HepG2 (cell line): ENCODE measurements around the gene CLDN9. TPM values are rescaled to one million over a fixed set of nuclear protein-coding genes. Genes with fewer than 3 reads are reported as not detected.

ENCODE experiments used
- CHD2 ChIP-seq: IDR thresholded peaks from 2 replicates; pipeline ENCODE4 v1.6.1; 2011; ENCODE audit warnings: low read depth, low read length, improper control_type of control experiment
- CREB3 ChIP-seq: sonication (generic); formaldehyde crosslinking; IDR thresholded peaks from 2 replicates; pipeline ENCODE4 v1.5.0; 2020; ENCODE audit warnings: missing genetic modification reagents
- DRAP1 ChIP-seq: IDR thresholded peaks from 2 replicates; pipeline ENCODE4 v1.6.1; 2016; ENCODE audit warnings: missing genetic modification reagents, missing compliant biosample characterization
- GPN1 ChIP-seq: sonication (generic); formaldehyde crosslinking; IDR thresholded peaks from 2 replicates; pipeline ENCODE4 v1.5.1; 2020; ENCODE audit warnings: missing genetic modification reagents, borderline replicate concordance
- HOXA5 ChIP-seq: sonication (generic); formaldehyde crosslinking; IDR thresholded peaks from 2 replicates; pipeline ENCODE4 v1.4.0; 2020; ENCODE audit warnings: missing genetic modification reagents
- KDM6A ChIP-seq: IDR thresholded peaks from 2 replicates; pipeline ENCODE4 v1.6.1; 2016; ENCODE audit warnings: low read depth
- KLF16 ChIP-seq, 2 experiments: sonication (generic) in 1 of 2; formaldehyde crosslinking in 1 of 2; IDR thresholded peaks; 2 replicates each; pipeline versions ENCODE4 v1.6.1 to v1.8.0; 2016 to 2023; ENCODE audit warnings: missing genetic modification reagents in 2 of 2, missing compliant biosample characterization in 1 of 2
- NFAT5 ChIP-seq: sonication (generic); formaldehyde crosslinking; IDR thresholded peaks from 2 replicates; pipeline ENCODE4 v1.4.0; 2020; ENCODE audit warnings: missing genetic modification reagents
- NPAS2 ChIP-seq: sonication (generic); formaldehyde crosslinking; IDR thresholded peaks from 2 replicates; pipeline ENCODE4 v1.8.0; 2022; ENCODE audit warnings: mild to moderate bottlenecking, missing genetic modification reagents, borderline replicate concordance
- NR2F2 ChIP-seq: IDR thresholded peaks from 2 replicates; pipeline ENCODE4 v1.6.1; 2012; ENCODE audit warnings: low read depth, inconsistent platforms, borderline replicate concordance
- NR2F6 ChIP-seq, 2 experiments: IDR thresholded peaks; 2 replicates each; pipeline ENCODE4 v1.6.1; 2016; ENCODE audit warnings: antibody characterized with exemption in 1 of 2, mild to moderate bottlenecking in 1 of 2
- RBAK ChIP-seq: sonication (generic); formaldehyde crosslinking; IDR thresholded peaks from 2 replicates; pipeline ENCODE4 v1.5.1; 2020; ENCODE audit warnings: mild to moderate bottlenecking, missing genetic modification reagents
- ZNF143 ChIP-seq: sonication (generic); formaldehyde crosslinking; IDR thresholded peaks from 2 replicates; pipeline ENCODE4 v1.4.0; 2020; ENCODE audit warnings: missing genetic modification reagents
- ZNF275 ChIP-seq: sonication (generic); formaldehyde crosslinking; IDR thresholded peaks from 2 replicates; pipeline ENCODE4 v1.8.0; 2022; ENCODE audit warnings: missing genetic modification reagents, mild to moderate bottlenecking, inconsistent platforms, borderline replicate concordance
- ZNF280D ChIP-seq: sonication (generic); formaldehyde crosslinking; IDR thresholded peaks from 2 replicates; pipeline ENCODE4 v1.5.1; 2020; ENCODE audit warnings: mild to moderate bottlenecking, missing genetic modification reagents
- ZNF549 ChIP-seq: sonication (generic); formaldehyde crosslinking; IDR thresholded peaks from 2 replicates; pipeline ENCODE4 v1.5.0; 2020; ENCODE audit warnings: missing genetic modification reagents
- ZNF607 ChIP-seq: sonication (generic); formaldehyde crosslinking; IDR thresholded peaks from 2 replicates; pipeline ENCODE4 v1.5.1; 2020; ENCODE audit warnings: missing genetic modification reagents, mild to moderate bottlenecking, borderline replicate concordance
- ZNF747 ChIP-seq: sonication (generic); formaldehyde crosslinking; IDR thresholded peaks from 2 replicates; pipeline ENCODE4 v1.8.1; 2023; ENCODE audit warnings: missing genetic modification reagents, mild to moderate bottlenecking, borderline replicate concordance
- polyA plus RNA-seq, 8 experiments: library from polyadenylated mRNA; depleted of rRNA in 3 of 8; stranded (reverse) in 7 of 8; unstranded in 1 of 8; fragments of >200 nt; fragmentation: Illumina TruSeq in 4 of 8; extraction: Trizol in 4 of 8; gene quantifications; 2 replicates each; pipeline versions ENCODE4 v1.2.1 to v1.2.3, GENCODE V29; 2011 to 2016; ENCODE audit warnings: low read depth in 4 of 8, missing spikeins in 1 of 8, mixed read lengths in 1 of 8; ENCODE audit not compliant: insufficient read depth in 1 of 8
- total RNA-seq, 5 experiments: library from RNA; depleted of rRNA; stranded (reverse); fragments of >200 nt; fragmentation: Illumina TruSeq; extraction: Trizol; gene quantifications; 2 replicates each; pipeline ENCODE4 v1.2.3, GENCODE V29; 2016; ENCODE audit warnings: low read depth in 1 of 5

Gene CLDN9
- total and polyA plus RNA-seq, 2 of the 13 experiments (the other 11 are each of a cell fraction or from before 2014, with no cell fraction given) = 0.15 to 0.26 TPM

GRCh38 chr16:3020604-3021448 is 8.1 kb downstream of the CLDN9 start (continued):
- TF ChIP-seq ZNF280D (0 out of 2 replicates have a peak, but pooled peaks have one; percentile 34), DRAP1 (CRISPR knock-in tag) (peak; percentile 14), KLF16 (CRISPR knock-in tag; IDR thresholded peaks at IDR 0.05) (peak in 1 of 2 experiments; percentile 83; a peak in 2 of 4 replicates), HOXA5 (peak; percentile 75; the same call in 1 of the 2 replicates), GPN1 (CRISPR knock-in tag) (no peak), ZNF747 (CRISPR knock-in tag) (peak; percentile 72; the same call in 1 of the 2 replicates), CREB3 (no peak), RBAK (CRISPR knock-in tag) (no peak), NR2F2 (peak; percentile 84), ZNF607 (CRISPR knock-in tag) (no peak), NPAS2 (CRISPR knock-in tag) (no peak), ZNF143 (CRISPR knock-in tag) (peak; percentile 48), ZNF549 (CRISPR knock-in tag) (no peak), NFAT5 (CRISPR knock-in tag) (no peak), CHD2 (no peak), ZNF275 (no peak), KDM6A (CRISPR knock-in tag) (no peak; the same call in none of the 2 replicates), NR2F6 (IDR thresholded peaks at IDR 0.05) (peak; percentile 85), NR2F6 (CRISPR knock-in tag; IDR thresholded peaks at IDR 0.05) (peak; percentile 95)
